Brain microvascular endothelial cell (primary cell): ENCODE results near the gene TAS2R1.

ENCODE experiments used
- DNase-seq: peaks from one replicate; pipeline ENCODE4 v3.0.0-alpha.2; 2020
- H3K27ac ChIP-seq: fragments of 250-450 bp; sonication (Bioruptor Pico); 2 replicates; pipeline ENCODE4 v1.5.1; 2020; ENCODE audit warnings: mild to moderate bottlenecking, moderate library complexity
- H3K27me3 ChIP-seq: fragments of 250-450 bp; sonication (Bioruptor Pico); replicated peaks from 2 replicates; pipeline ENCODE4 v1.5.1; 2020; ENCODE audit warnings: mild to moderate bottlenecking
- H3K36me3 ChIP-seq: fragments of 250-450 bp; sonication (Bioruptor Pico); replicated peaks from 2 replicates; pipeline ENCODE4 v1.5.1; 2020; ENCODE audit warnings: mild to moderate bottlenecking
- H3K4me3 ChIP-seq: 2 replicates; pipeline ENCODE4 v1.5.1; 2011; ENCODE audit warnings: low read depth, mild to moderate bottlenecking, control low read depth, low read length, moderate library complexity
- CTCF ChIP-seq: IDR thresholded peaks from 2 replicates; pipeline ENCODE4 v1.5.1; 2011; ENCODE audit warnings: low read depth, mild to moderate bottlenecking, moderate library complexity, low read length, control low read depth, inconsistent platforms; ENCODE audit errors: missing control alignments
- in situ Hi-C: cut with HindIII; loops from 2 replicates; pipeline ENCODE4 v1.10.0; 2017; ENCODE audit warnings: low sequenced_read_pairs, low pct_ligation_motif_present

TAS2R1 gene

DNA sequence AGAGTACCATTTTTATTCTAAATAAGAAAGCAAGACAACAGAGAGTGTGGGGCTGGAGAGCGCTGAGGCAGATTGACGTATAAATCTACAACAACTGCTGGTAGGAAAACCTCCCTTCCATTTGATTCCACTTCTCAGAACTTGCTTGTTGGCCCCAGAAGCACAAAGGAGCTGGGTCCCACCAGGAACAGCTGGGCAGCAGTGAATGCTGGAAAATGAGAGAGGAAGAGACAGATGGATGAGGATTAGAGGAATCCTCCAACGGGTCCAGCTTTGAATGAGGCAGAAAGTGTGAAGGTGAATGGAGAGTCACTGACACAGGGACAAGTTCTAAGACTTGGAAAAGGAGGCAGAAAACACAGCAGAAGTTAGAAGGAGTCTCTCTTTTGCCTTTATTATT, 14.8 kb downstream of the TAS2R1 start:
- Histone ChIP-seq H3K27ac (no peak overlapping the region), H3K36me3 (no peaks in the 10 kb centered on the region), H3K4me3 (no peak overlapping the region), H3K27me3 (no peaks in the 10 kb centered on the region)
- TF ChIP-seq CTCF = no peak
- no peak for DNase-seq
- in situ Hi-C loops = no loop called here

DNA sequence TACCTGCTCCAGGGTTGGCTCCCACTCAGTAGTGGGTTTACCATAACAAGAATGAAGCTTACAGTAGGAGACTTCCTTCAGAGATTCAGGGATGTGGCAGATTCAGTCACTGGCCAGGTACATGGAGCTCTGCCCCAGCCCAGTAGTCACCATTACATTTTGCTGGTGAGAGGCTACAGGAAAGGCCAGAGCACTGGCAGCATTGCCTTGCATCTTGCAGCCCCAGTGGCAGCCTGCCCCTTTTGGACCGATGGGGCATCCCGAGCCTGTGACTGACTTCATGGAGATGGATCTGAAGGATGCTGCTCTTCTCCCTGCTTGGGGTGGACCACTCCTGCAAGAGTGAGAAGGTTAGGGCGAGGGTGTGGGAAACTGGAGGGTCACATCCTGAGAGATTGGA, 16.8 kb downstream of the TAS2R1 start:
- Histone ChIP-seq H3K27ac (no peak overlapping the region), H3K27me3 (no peaks in the 10 kb centered on the region), H3K36me3 (no peaks in the 10 kb centered on the region), H3K4me3 (no peak overlapping the region)
- in situ Hi-C loops = no loop called here
- no peak for DNase-seq
- TF ChIP-seq CTCF = no peak

DNA sequence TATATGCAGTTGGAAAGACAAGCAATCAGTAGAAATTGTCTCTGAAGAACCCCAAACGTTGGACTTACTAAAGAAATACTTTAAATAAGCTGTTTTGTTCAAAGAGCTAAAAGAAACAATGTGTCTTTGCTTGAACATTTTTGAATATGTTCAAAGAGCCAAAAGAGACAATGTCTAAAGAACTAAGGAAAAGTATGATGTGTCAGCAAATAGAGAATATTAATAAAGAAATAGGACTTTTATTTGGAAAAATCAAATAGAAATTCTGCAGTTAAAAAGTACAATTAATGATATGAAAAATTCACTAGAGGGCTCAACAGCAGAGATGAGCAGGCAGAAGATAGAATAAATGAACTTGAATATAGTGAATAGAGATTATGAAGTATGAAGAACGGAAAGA, 19.2 kb downstream of the TAS2R1 start:
- Histone ChIP-seq H3K27ac (no peak overlapping the region), H3K27me3 (no peaks in the 10 kb centered on the region), H3K36me3 (no peaks in the 10 kb centered on the region), H3K4me3 (no peak overlapping the region)
- TF ChIP-seq CTCF = no peak
- in situ Hi-C loops = no loop called here
- no peak for DNase-seq

DNA sequence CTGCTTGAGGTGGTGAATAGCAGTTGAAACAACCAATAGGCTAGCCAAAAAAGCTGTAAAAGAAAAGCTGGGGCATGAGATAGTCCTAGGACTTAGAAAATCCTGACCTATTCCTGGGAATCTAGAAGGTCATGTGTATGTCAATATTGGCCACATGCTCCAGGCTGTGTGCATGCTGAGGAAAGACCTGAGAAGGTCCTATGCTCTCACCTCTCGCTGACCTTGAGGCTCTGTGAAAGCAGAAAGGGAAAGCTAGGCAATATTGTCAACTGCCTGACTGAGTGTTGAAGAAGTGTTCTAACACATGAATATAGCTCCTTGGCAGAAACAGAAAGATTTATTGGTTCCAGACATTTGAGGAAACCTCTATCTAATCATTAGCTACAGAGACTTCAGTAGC, 19.8 kb downstream of the TAS2R1 start:
- TF ChIP-seq CTCF = no peak
- Histone ChIP-seq H3K27ac (no peak overlapping the region), H3K4me3 (no peak overlapping the region), H3K36me3 (no peaks in the 10 kb centered on the region), H3K27me3 (no peaks in the 10 kb centered on the region)
- no peak for DNase-seq
- in situ Hi-C loops = no loop called here

DNA sequence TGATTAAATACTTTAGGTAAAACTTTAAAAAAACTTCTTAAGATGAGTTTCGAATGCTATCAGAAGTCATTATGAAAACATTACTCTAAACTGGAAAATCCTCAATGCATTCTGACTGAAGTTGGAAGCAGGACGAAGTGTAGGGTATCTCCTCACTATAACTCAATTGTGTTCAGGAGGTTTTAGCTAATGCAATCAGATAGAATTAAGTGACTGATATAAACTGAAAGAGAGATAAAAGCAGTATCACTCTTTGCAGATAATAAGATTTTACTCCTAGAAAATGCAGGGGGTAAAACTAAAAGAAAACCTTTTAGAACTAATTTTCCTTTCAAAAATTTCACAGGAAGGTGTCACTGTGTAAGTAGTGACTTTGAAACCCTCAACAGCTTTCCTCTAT, 22.1 kb downstream of the TAS2R1 start:
- Histone ChIP-seq H3K27ac (no peak overlapping the region), H3K27me3 (no peaks in the 10 kb centered on the region), H3K4me3 (no peak overlapping the region), H3K36me3 (no peaks in the 10 kb centered on the region)
- DNase-seq = no peak
- TF ChIP-seq CTCF = no peak
- in situ Hi-C loops = no loop called here

GRCh38 chr5:9605041-9605838, 24.9 kb downstream of the TAS2R1 start:
- no peak overlapping the region for H3K27ac ChIP-seq
- TF ChIP-seq CTCF = no peak
- in situ Hi-C loops = no loop called here
- H3K4me3 ChIP-seq = no peak overlapping the region
- no peak for DNase-seq
- no peaks in the 10 kb centered on the region for H3K27me3 ChIP-seq
- H3K36me3 ChIP-seq = no peaks in the 10 kb centered on the region
